IMR-90 (cell line): ENCODE results near the gene MINAR2. TPM values are rescaled to one million over a fixed set of nuclear protein-coding genes. Genes with fewer than 3 reads are reported as not detected.

Experiments used
- ATAC-seq: fragments of 200-7000 bp; cut with Tn5 transposase; 2 replicates; pipeline ENCODE4 v1.9.1; 2020; ENCODE audit warnings: low read depth, mild to moderate bottlenecking, moderate library complexity
- BruUV-seq: library from RNA; stranded (reverse); fragments of 400-500 nt; replicated peaks from 2 replicates; lab custom pipeline; 2021; lab: Mats Ljungman, UMichigan
- CTCF ChIA-PET: fragments of 300-600 bp; formaldehyde crosslinking; extraction: SDS; loops from one replicate; lab custom pipeline; 2021; ENCODE audit warnings: antibody characterized with exemption; lab: Yijun Ruan, JAX
- POLR2A ChIA-PET: fragments of 300-600 bp; sonication (Branson Sonifier 250); formaldehyde crosslinking; loops from one replicate; lab custom pipeline; 2022; ENCODE audit warnings: antibody characterized with exemption; ENCODE audit not compliant: unreplicated experiment; lab: Charles Lee
- DNase-seq: peaks from one replicate; pipeline ENCODE4 v3.0.0; 2013
- H2AFZ ChIP-seq: replicated peaks from 2 replicates; pipeline ENCODE3; 2013; ENCODE audit warnings: low read length, mild to moderate bottlenecking; ENCODE audit not compliant: poor library complexity
- H2AK5ac ChIP-seq: 2 replicates; pipeline ENCODE4 v1.6.1; 2013; ENCODE audit warnings: low read depth, low read length, inconsistent platforms
- H2AK9ac ChIP-seq: replicated peaks from 2 replicates; pipeline ENCODE3; 2013; ENCODE audit warnings: mild to moderate bottlenecking, low read depth, low read length, moderate library complexity; ENCODE audit not compliant: poor library complexity
- H2BK120ac ChIP-seq: 2 replicates; pipeline ENCODE4 v1.6.1; 2013; ENCODE audit warnings: low read depth, low read length, inconsistent platforms
- H2BK15ac ChIP-seq: 3 replicates; pipeline ENCODE4 v1.6.1; 2013; ENCODE audit warnings: low read depth, low read length, inconsistent platforms
- H2BK20ac ChIP-seq: 2 replicates; pipeline ENCODE4 v1.6.1; 2013; ENCODE audit warnings: low read depth, mild to moderate bottlenecking, inconsistent platforms, low read length, moderate library complexity
- H2BK5ac ChIP-seq: 2 replicates; pipeline ENCODE4 v1.6.1; 2013; ENCODE audit warnings: mild to moderate bottlenecking, low read depth, low read length, inconsistent platforms; ENCODE audit not compliant: poor library complexity, severe bottlenecking
- H3K14ac ChIP-seq: replicated peaks from 2 replicates; pipeline ENCODE4 v1.6.1; 2013; ENCODE audit warnings: low read depth, low read length, inconsistent platforms
- H3K18ac ChIP-seq: 2 replicates; pipeline ENCODE4 v1.6.1; 2013; ENCODE audit warnings: low read depth, low read length, control low read depth
- H3K23ac ChIP-seq: 2 replicates; pipeline ENCODE4 v1.6.1; 2013; ENCODE audit warnings: low read depth, low read length, inconsistent platforms
- H3K27ac ChIP-seq: 2 replicates; pipeline ENCODE4 v1.5.1; 2013; ENCODE audit warnings: mild to moderate bottlenecking, control low read depth, low read length; ENCODE audit not compliant: insufficient read depth
- H3K27me3 ChIP-seq: 2 replicates; pipeline ENCODE4 v1.6.1; 2013; ENCODE audit warnings: low read length; ENCODE audit not compliant: control insufficient read depth, insufficient read depth
- H3K36me3 ChIP-seq: 2 replicates; pipeline ENCODE4 v1.6.1; 2013; ENCODE audit warnings: low read length, mixed read lengths; ENCODE audit not compliant: control insufficient read depth, insufficient read depth
- H3K4ac ChIP-seq: 2 replicates; pipeline ENCODE4 v1.6.1; 2013; ENCODE audit warnings: low read depth, low read length, inconsistent platforms
- H3K4me1 ChIP-seq: 2 replicates; pipeline ENCODE4 v1.6.1; 2013; ENCODE audit warnings: low read length, mixed read lengths; ENCODE audit not compliant: control insufficient read depth, insufficient read depth
- H3K4me2 ChIP-seq: 2 replicates; pipeline ENCODE4 v1.6.1; 2013; ENCODE audit warnings: low read depth, mild to moderate bottlenecking, control low read depth, low read length, moderate library complexity
- H3K4me3 ChIP-seq: 2 replicates; pipeline ENCODE4 v1.5.1; 2013; ENCODE audit warnings: low read depth, mild to moderate bottlenecking, control low read depth, low read length, moderate library complexity; ENCODE audit not compliant: insufficient read depth
- H3K56ac ChIP-seq: 2 replicates; pipeline ENCODE4 v1.6.1; 2013; ENCODE audit warnings: low read length, inconsistent platforms; ENCODE audit not compliant: insufficient read depth; ENCODE audit errors: extremely low read depth
- H3K79me1 ChIP-seq, 2 experiments: 2 replicates each; pipeline ENCODE4 v1.6.1; 2013; ENCODE audit warnings: low read length in 2 of 2, inconsistent platforms in 1 of 2, low read depth in 1 of 2
- H3K9ac ChIP-seq: 2 replicates; pipeline ENCODE4 v1.6.1; 2013; ENCODE audit warnings: low read depth, low read length, control low read depth
- H3K9me1 ChIP-seq: 2 replicates; pipeline ENCODE4 v1.6.1; 2013; ENCODE audit warnings: low read length, inconsistent platforms; ENCODE audit not compliant: insufficient read depth
- H3K9me3 ChIP-seq: 2 replicates; pipeline ENCODE4 v1.6.1; 2013; ENCODE audit warnings: low read length; ENCODE audit not compliant: control insufficient read depth, insufficient read depth
- H4K20me1 ChIP-seq: 2 replicates; pipeline ENCODE4 v1.6.1; 2013; ENCODE audit warnings: low read length, inconsistent platforms; ENCODE audit not compliant: insufficient read depth
- H4K5ac ChIP-seq: 2 replicates; pipeline ENCODE4 v1.6.1; 2013; ENCODE audit warnings: mild to moderate bottlenecking, low read depth, low read length, control low read depth
- H4K8ac ChIP-seq, 2 experiments: 2 replicates each; pipeline ENCODE4 v1.6.1; 2013; ENCODE audit warnings: low read depth in 2 of 2, low read length in 2 of 2, control low read depth in 1 of 2, inconsistent platforms in 1 of 2
- H4K91ac ChIP-seq: 2 replicates; pipeline ENCODE4 v1.6.1; 2013; ENCODE audit warnings: low read depth, low read length, inconsistent platforms; ENCODE audit not compliant: insufficient read depth
- BHLHE40 ChIP-seq: fragments of 150-350 bp; IDR thresholded peaks from 2 replicates; pipeline ENCODE4 v1.6.1; 2016; ENCODE audit warnings: mild to moderate bottlenecking, low read depth, low read length
- CEBPB ChIP-seq: IDR thresholded peaks from 2 replicates; pipeline ENCODE4 v1.6.1; 2012; ENCODE audit warnings: low read depth, low read length, improper control_type of control experiment
- CHD1 ChIP-seq: IDR thresholded peaks from 2 replicates; pipeline ENCODE4 v1.6.1; 2012; ENCODE audit warnings: low read depth, low read length, improper control_type of control experiment
- ELK1 ChIP-seq: fragments of 150-350 bp; IDR thresholded peaks from 2 replicates; pipeline ENCODE4 v1.6.1; 2016; ENCODE audit warnings: low read depth, mild to moderate bottlenecking, low read length, moderate library complexity, borderline replicate concordance
- FOS ChIP-seq: fragments of 150-350 bp; IDR thresholded peaks from 2 replicates; pipeline ENCODE4 v1.6.1; 2016; ENCODE audit warnings: low read depth, low read length
- MAFK ChIP-seq: IDR thresholded peaks from 2 replicates; pipeline ENCODE4 v1.6.1; 2012; ENCODE audit warnings: low read depth, low read length, improper control_type of control experiment
- MAZ ChIP-seq: IDR thresholded peaks from 2 replicates; pipeline ENCODE4 v1.6.1; 2012; ENCODE audit warnings: low read depth, mild to moderate bottlenecking, low read length, improper control_type of control experiment, moderate library complexity, borderline replicate concordance
- MXI1 ChIP-seq: IDR thresholded peaks from 2 replicates; pipeline ENCODE4 v1.6.1; 2012; ENCODE audit warnings: low read depth, mild to moderate bottlenecking, low read length, moderate library complexity, borderline replicate concordance
- NFE2L2 ChIP-seq: fragments of 150-350 bp; IDR thresholded peaks from 2 replicates; pipeline ENCODE4 v1.6.1; 2016; ENCODE audit warnings: low read depth, mild to moderate bottlenecking, low read length
- POLR2A ChIP-seq: IDR thresholded peaks from 2 replicates; pipeline ENCODE4 v1.6.1; 2012; ENCODE audit warnings: mild to moderate bottlenecking, low read depth, low read length
- RAD21 ChIP-seq: IDR thresholded peaks from 2 replicates; pipeline ENCODE4 v1.6.1; 2012; ENCODE audit warnings: low read length, improper control_type of control experiment
- RCOR1 ChIP-seq: IDR thresholded peaks from 2 replicates; pipeline ENCODE4 v1.6.1; 2012; ENCODE audit warnings: mild to moderate bottlenecking, low read length, improper control_type of control experiment; ENCODE audit not compliant: insufficient replicate concordance
- RFX5 ChIP-seq: IDR thresholded peaks from 2 replicates; pipeline ENCODE4 v1.8.0; 2012; ENCODE audit warnings: low read depth, mild to moderate bottlenecking, low read length, moderate library complexity
- SMC3 ChIP-seq: fragments of 150-350 bp; IDR thresholded peaks from 2 replicates; pipeline ENCODE4 v1.6.1; 2016; ENCODE audit warnings: low read depth, mild to moderate bottlenecking, antibody characterized with exemption, low read length, moderate library complexity
- WGBS, 2 experiments: methylation state at CpG; one replicate each; pipeline versions ENCODE4 v1.1.5 to v1.1.7; 2013; ENCODE audit warnings: missing lambda C conversion rate in 2 of 2; ENCODE audit not compliant: insufficient read length in 1 of 2; ENCODE audit errors: extremely low coverage in 2 of 2; 5-methylcytosine and 5-hydroxymethylcytosine counted together
- dilution Hi-C: fragments of 300-500 bp; cut with HindIII; formaldehyde crosslinking; loops from one replicate; pipeline ENCODE4 v1.14.3; 2018; ENCODE audit warnings: low sequenced_read_pairs; ENCODE audit not compliant: unreplicated experiment
- in situ Hi-C: fragments of 300-500 bp; cut with MboI; formaldehyde crosslinking; loops from 3 replicates; pipeline ENCODE4 v1.14.3; 2019; ENCODE audit warnings: low sequenced_read_pairs, inconsistent platforms, mixed read lengths
- intact Hi-C: fragments of 100-400 bp; cut with micrococcal nuclease; formaldehyde crosslinking; loops from 2 replicates; pipeline ENCODE4 v1.10.0; 2022
- polyA plus RNA-seq, 3 experiments: library from polyadenylated mRNA; depleted of rRNA; stranded (reverse); fragments of >200 nt; gene quantifications; 2 replicates each; pipeline ENCODE4 v1.2.3, GENCODE V29; 2012; ENCODE audit warnings: low replicate concordance in 1 of 3
- total RNA-seq: library from RNA; depleted of rRNA; stranded (reverse); fragments of >200 nt; gene quantifications from 2 replicates; pipeline ENCODE4 v1.2.3, GENCODE V29; 2012
- TF ChIP-seq, protein P1 (sequence below): fragments of 150-350 bp; IDR thresholded peaks from 2 replicates; pipeline ENCODE4 v1.6.1; 2017; ENCODE audit warnings: mild to moderate bottlenecking, antibody characterized with exemption, low read length, low read depth
- TF ChIP-seq, protein P2 (sequence below): conservative IDR thresholded peaks from 2 replicates; pipeline ENCODE4 v1.5.1; 2012; ENCODE audit warnings: mild to moderate bottlenecking, low read depth, low read length, improper control_type of control experiment

The MINAR2 gene
- total and polyA plus RNA-seq, 2 of the 4 experiments (the other 2 are of a cell fraction) = not detected

GRCh38 chr5:129807162-129807814 lies 59.4 kb downstream of the MINAR2 start:
- Histone ChIP-seq H4K20me1 (no peaks in the 10 kb centered on the region), H3K4me2 (no peak overlapping the region), H2BK15ac (no peak overlapping the region), H3K9me3 (peaks cover 5% of the 10 kb centered on the region; the same call in 1 of the 2 replicates), H4K8ac (no peak overlapping the region), H4K91ac (no peak overlapping the region), H3K4me1 (no peaks in the 10 kb centered on the region), H2AK5ac (no peak overlapping the region), H2BK5ac (no peak overlapping the region), H3K9me1 (no peaks in the 10 kb centered on the region), H3K18ac (no peak overlapping the region), H3K9ac (no peak overlapping the region), H2BK120ac (no peak overlapping the region), H2AK9ac (no peak overlapping the region), H4K5ac (no peak overlapping the region), H3K14ac (no peak overlapping the region), H3K4me3 (no peak overlapping the region), H3K79me1 (no peaks in the 10 kb centered on the region), H3K23ac (no peak overlapping the region), H2AFZ (no peak overlapping the region), H3K36me3 (no peaks in the 10 kb centered on the region), H3K4ac (no peak overlapping the region), H3K27ac (no peak overlapping the region), H3K27me3 (no peaks in the 10 kb centered on the region), H2BK20ac (no peak overlapping the region), H3K56ac (no peak overlapping the region)
- no peak for TF ChIP-seq FOS
- no peak for TF ChIP-seq RFX5
- no peak for TF ChIP-seq RAD21
- no peak for TF ChIP-seq BHLHE40
- TF ChIP-seq MXI1 = no peak
- TF ChIP-seq, protein P1, sequence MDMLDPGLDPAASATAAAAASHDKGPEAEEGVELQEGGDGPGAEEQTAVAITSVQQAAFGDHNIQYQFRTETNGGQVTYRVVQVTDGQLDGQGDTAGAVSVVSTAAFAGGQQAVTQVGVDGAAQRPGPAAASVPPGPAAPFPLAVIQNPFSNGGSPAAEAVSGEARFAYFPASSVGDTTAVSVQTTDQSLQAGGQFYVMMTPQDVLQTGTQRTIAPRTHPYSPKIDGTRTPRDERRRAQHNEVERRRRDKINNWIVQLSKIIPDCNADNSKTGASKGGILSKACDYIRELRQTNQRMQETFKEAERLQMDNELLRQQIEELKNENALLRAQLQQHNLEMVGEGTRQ = no peak
- no peak for TF ChIP-seq MAZ
- TF ChIP-seq, protein P2, sequence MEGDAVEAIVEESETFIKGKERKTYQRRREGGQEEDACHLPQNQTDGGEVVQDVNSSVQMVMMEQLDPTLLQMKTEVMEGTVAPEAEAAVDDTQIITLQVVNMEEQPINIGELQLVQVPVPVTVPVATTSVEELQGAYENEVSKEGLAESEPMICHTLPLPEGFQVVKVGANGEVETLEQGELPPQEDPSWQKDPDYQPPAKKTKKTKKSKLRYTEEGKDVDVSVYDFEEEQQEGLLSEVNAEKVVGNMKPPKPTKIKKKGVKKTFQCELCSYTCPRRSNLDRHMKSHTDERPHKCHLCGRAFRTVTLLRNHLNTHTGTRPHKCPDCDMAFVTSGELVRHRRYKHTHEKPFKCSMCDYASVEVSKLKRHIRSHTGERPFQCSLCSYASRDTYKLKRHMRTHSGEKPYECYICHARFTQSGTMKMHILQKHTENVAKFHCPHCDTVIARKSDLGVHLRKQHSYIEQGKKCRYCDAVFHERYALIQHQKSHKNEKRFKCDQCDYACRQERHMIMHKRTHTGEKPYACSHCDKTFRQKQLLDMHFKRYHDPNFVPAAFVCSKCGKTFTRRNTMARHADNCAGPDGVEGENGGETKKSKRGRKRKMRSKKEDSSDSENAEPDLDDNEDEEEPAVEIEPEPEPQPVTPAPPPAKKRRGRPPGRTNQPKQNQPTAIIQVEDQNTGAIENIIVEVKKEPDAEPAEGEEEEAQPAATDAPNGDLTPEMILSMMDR = no peak
- TF ChIP-seq RCOR1 = no peak
- TF ChIP-seq NFE2L2 = no peak
- TF ChIP-seq MAFK = no peak
- TF ChIP-seq ELK1 = no peak
- TF ChIP-seq CEBPB = no peak
- no peak for TF ChIP-seq SMC3
- TF ChIP-seq CHD1 = no peak
- no peak for TF ChIP-seq POLR2A
- intact Hi-C loops = no loop called here
- dilution Hi-C loops = no loop called here
- ATAC-seq = no peak
- ChIA-PET POLR2A (no interaction called here), CTCF (interaction anchor here (1.0 kb wide), 1 partner anchor 45 kb away, joined by 4 read pairs; no protein-coding TSS in a partner anchor)
- 0% methylated on average over 1 of the region's 3 CpGs; no CpG with 5 or more reads in 1 of the 2 experiments for WGBS, 2 experiments
- in situ Hi-C loops = no loop called here
- DNase-seq = no peak
- no TSS peak for BruUV-seq
